Astrocyte of the cerebellum (primary cell): Measurements from ENCODE around the gene TAF11L8.
"Not testable (repeated sequence)": the region's sequence is repeated elsewhere in the genome, so short reads cannot be mapped to it uniquely, and the experiment has no call there.

Experiments
- DNase-seq: peaks from one replicate; pipeline ENCODE4 v3.0.0-alpha.2; 2011; ENCODE audit warnings: low read depth
- H3K4me3 ChIP-seq: 2 replicates; pipeline ENCODE4 v1.5.1; 2011; ENCODE audit warnings: mild to moderate bottlenecking, low read depth, low read length, moderate library complexity
- CTCF ChIP-seq: IDR thresholded peaks from 2 replicates; pipeline ENCODE4 v1.5.1; 2012; ENCODE audit warnings: low read length, low read depth, moderate library complexity, mild to moderate bottlenecking; ENCODE audit errors: missing control alignments
- in situ Hi-C: cut with HindIII; loops from 2 replicates; pipeline ENCODE4 v1.10.0; 2017; ENCODE audit warnings: low sequenced_read_pairs

Gene TAF11L8

GRCh38 chr5:17604951-17605350 lies 14.2 kb upstream of the TAF11L8 start:
- no peak for TF ChIP-seq CTCF
- no peak overlapping the region for H3K4me3 ChIP-seq
- in situ Hi-C loops, result no loop called here
- DNase-seq, result no peak

- H3K4me3 ChIP-seq, in situ Hi-C loops, DNase-seq: not testable (repeated sequence)
These were observed 13.1 kb upstream of the TAF11L8 start, which contains the start of gene TAF11L11 for GRCh38 chr5:17603880-17604279. Gene TAF11L11, plus strand, starts transcription at chr5:17604183.

GRCh38 chr5:17597728-17598127 lies 7.0 kb upstream of the TAF11L8 start, which contains the start of gene TAF11L10:
Gene TAF11L10, minus strand, starts transcription at chr5:17597828.
- H3K4me3 ChIP-seq, DNase-seq, in situ Hi-C loops: not testable (repeated sequence)

- in situ Hi-C loops, H3K4me3 ChIP-seq, DNase-seq: not testable (repeated sequence)
These were observed 3.5 kb upstream of the TAF11L8 start, which contains the start of gene TAF11L9 for GRCh38 chr5:17594255-17594654. Gene TAF11L9, minus strand, starts transcription at chr5:17594394.

- in situ Hi-C loops, result not testable (repeated sequence)
These were observed 5.1 kb downstream of the TAF11L8 start, which contains the start of gene TAF11L7 for GRCh38 chr5:17585658-17586057. Gene TAF11L7, minus strand, starts transcription at chr5:17585758.

More at GRCh38 chr5:17585658-17586057, 5.1 kb downstream of the TAF11L8 start, which contains the start of gene TAF11L7:
- not testable (repeated sequence) for DNase-seq, H3K4me3 ChIP-seq
